ENCODE measurements around the gene CCNJ.

- TF ChIP-seq, protein P1, sequence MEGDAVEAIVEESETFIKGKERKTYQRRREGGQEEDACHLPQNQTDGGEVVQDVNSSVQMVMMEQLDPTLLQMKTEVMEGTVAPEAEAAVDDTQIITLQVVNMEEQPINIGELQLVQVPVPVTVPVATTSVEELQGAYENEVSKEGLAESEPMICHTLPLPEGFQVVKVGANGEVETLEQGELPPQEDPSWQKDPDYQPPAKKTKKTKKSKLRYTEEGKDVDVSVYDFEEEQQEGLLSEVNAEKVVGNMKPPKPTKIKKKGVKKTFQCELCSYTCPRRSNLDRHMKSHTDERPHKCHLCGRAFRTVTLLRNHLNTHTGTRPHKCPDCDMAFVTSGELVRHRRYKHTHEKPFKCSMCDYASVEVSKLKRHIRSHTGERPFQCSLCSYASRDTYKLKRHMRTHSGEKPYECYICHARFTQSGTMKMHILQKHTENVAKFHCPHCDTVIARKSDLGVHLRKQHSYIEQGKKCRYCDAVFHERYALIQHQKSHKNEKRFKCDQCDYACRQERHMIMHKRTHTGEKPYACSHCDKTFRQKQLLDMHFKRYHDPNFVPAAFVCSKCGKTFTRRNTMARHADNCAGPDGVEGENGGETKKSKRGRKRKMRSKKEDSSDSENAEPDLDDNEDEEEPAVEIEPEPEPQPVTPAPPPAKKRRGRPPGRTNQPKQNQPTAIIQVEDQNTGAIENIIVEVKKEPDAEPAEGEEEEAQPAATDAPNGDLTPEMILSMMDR (conservative IDR thresholded peaks at IDR 0.05; ENCODE audit: low read depth, low read length), result no peak
- no peak for TF ChIP-seq EZH2 (IDR thresholded peaks at IDR 0.05; ENCODE audit: low read length, unreplicated experiment)
- no peak for TF ChIP-seq EZH2phosphoT487 (IDR thresholded peaks at IDR 0.05; ENCODE audit: borderline replicate concordance, low read length)
These were observed 45.1 kb upstream of the CCNJ start for GRCh38 chr10:95998255-95998784.

Data from PC-3 (cell line).